PC-3 (cell line): Measurements from ENCODE around the gene RBM26. TPM values are rescaled to one million over a fixed set of nuclear protein-coding genes. Genes with fewer than 3 reads are reported as not detected.
A peak's percentile ranks its signal among the peaks of the same experiment; 100 is the strongest.

ENCODE experiments used
- ATAC-seq: fragments of 200-7000 bp; cut with Tn5 transposase; 2 replicates; pipeline ENCODE4 v1.9.1; 2020; ENCODE audit warnings: mild to moderate bottlenecking, moderate library complexity
- BruUV-seq: library from RNA; stranded (reverse); fragments of 400-500 nt; replicated peaks from 2 replicates; lab custom pipeline; 2021; lab: Mats Ljungman, UMichigan
- CTCF ChIA-PET: fragments of 300-600 bp; sonication (Branson Sonifier 250); formaldehyde crosslinking; loops from one replicate; lab custom pipeline; 2022; ENCODE audit warnings: antibody characterized with exemption; lab: Charles Lee
- POLR2A ChIA-PET: fragments of 300-600 bp; sonication (Branson Sonifier 250); formaldehyde crosslinking; loops from one replicate; lab custom pipeline; 2022; ENCODE audit warnings: antibody characterized with exemption; ENCODE audit not compliant: unreplicated experiment; lab: Charles Lee
- DNase-seq: peaks from one replicate; pipeline ENCODE4 v3.0.0-alpha.2; 2015
- H2AFZ ChIP-seq: fragments of 300-600 bp; sonication (generic); 2 replicates; pipeline ENCODE4 v1.6.0; 2016; ENCODE audit warnings: antibody characterized with exemption, low read length
- H3F3A ChIP-seq: fragments of 300-600 bp; sonication (generic); one replicate; pipeline ENCODE4 v1.6.0; 2017; ENCODE audit warnings: antibody characterized with exemption, low read length, control low read depth, mild to moderate bottlenecking; ENCODE audit not compliant: unreplicated experiment
- H3K27ac ChIP-seq: fragments of 300-600 bp; sonication (generic); 2 replicates; pipeline ENCODE4 v1.5.1; 2016; ENCODE audit warnings: mild to moderate bottlenecking, low read length
- H3K27me3 ChIP-seq: fragments of 300-600 bp; sonication (generic); 2 replicates; pipeline ENCODE4 v1.6.1; 2016; ENCODE audit warnings: low read length, mixed read lengths
- H3K36me3 ChIP-seq: fragments of 300-600 bp; sonication (generic); 2 replicates; pipeline ENCODE4 v1.6.1; 2016; ENCODE audit warnings: low read depth, mixed run types, low read length, mixed read lengths
- H3K4me1 ChIP-seq: fragments of 300-600 bp; sonication (generic); 2 replicates; pipeline ENCODE4 v1.5.1; 2016; ENCODE audit warnings: low read length; ENCODE audit not compliant: insufficient read depth
- H3K4me2 ChIP-seq: fragments of 300-600 bp; sonication (generic); 2 replicates; pipeline ENCODE4 v1.6.0; 2016; ENCODE audit warnings: low read length
- H3K4me3 ChIP-seq: fragments of 300-600 bp; sonication (generic); 2 replicates; pipeline ENCODE4 v1.5.1; 2016; ENCODE audit warnings: mild to moderate bottlenecking, low read length, mixed read lengths
- H3K79me2 ChIP-seq: fragments of 300-600 bp; sonication (generic); 2 replicates; pipeline ENCODE4 v1.6.1; 2017; ENCODE audit warnings: low read length, mixed read lengths
- H3K9ac ChIP-seq: fragments of 300-600 bp; sonication (generic); 2 replicates; pipeline ENCODE4 v1.6.0; 2016; ENCODE audit warnings: mild to moderate bottlenecking, low read length
- H3K9me2 ChIP-seq: fragments of 300-600 bp; sonication (generic); replicated peaks from 2 replicates; pipeline ENCODE4 v1.6.1; 2016; ENCODE audit warnings: mixed run types, low read length, mixed read lengths
- H3K9me3 ChIP-seq: fragments of 300-600 bp; sonication (generic); 2 replicates; pipeline ENCODE4 v1.6.1; 2016; ENCODE audit warnings: low read length, mixed read lengths
- H4K20me1 ChIP-seq: fragments of 300-600 bp; sonication (generic); 2 replicates; pipeline ENCODE4 v1.6.1; 2016; ENCODE audit warnings: low read length, mixed read lengths
- EZH2 ChIP-seq: fragments of 300-600 bp; sonication (generic); IDR thresholded peaks from one replicate; pipeline ENCODE4 v1.6.1; 2017; ENCODE audit warnings: antibody characterized with exemption, mild to moderate bottlenecking, low read length; ENCODE audit not compliant: unreplicated experiment
- EZH2phosphoT487 ChIP-seq: fragments of 300-600 bp; sonication (generic); IDR thresholded peaks from 2 replicates; pipeline ENCODE4 v1.6.1; 2018; ENCODE audit warnings: mild to moderate bottlenecking, antibody characterized with exemption, low read length, borderline replicate concordance
- intact Hi-C: fragments of 100-400 bp; cut with micrococcal nuclease; formaldehyde crosslinking; loops from 2 replicates; pipeline ENCODE4 v1.9.0; 2023
- total RNA-seq: library from RNA; depleted of rRNA; stranded (reverse); fragments of >200 nt; gene quantifications from 2 replicates; pipeline ENCODE4 v1.2.3, GENCODE V29; 2014
- TF ChIP-seq, protein P1 (sequence below): fragments of 300-600 bp; sonication (generic); conservative IDR thresholded peaks from 2 replicates; pipeline ENCODE4 v1.5.1; 2017; ENCODE audit warnings: antibody characterized with exemption, low read depth, mild to moderate bottlenecking, low read length

Gene RBM26
- total RNA-seq, 1 experiment from 2014 or later = 16.1 TPM

DNA sequence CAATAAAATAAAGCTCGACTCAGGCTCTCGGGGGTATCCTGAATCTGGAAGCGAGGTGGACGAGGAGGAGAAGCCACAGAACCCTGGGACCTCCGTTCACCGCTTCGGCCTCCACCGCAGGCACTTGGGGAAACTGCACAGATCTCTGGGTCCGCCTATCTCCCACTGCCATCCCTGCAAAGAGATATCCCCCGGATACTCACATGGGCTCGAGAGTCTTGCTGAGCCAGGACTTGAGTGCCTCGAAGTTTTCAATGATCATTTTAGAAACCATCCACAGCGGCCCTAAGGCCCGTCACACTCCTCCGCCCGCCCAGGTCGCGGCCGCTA, 589 bp downstream of the RBM26 start:
- Histone ChIP-seq H2AFZ (peak overlapping the region; percentile 71; the same call in 1 of the 2 replicates), H3K27me3 (no peaks in the 10 kb centered on the region), H3K9me2 (no peaks in the 10 kb centered on the region), H3K9me3 (no peaks in the 10 kb centered on the region), H3K4me1 (peaks cover 28% of the 10 kb centered on the region), H3F3A (no peaks in the 10 kb centered on the region), H3K36me3 (peaks cover 3% of the 10 kb centered on the region; the same call in 1 of the 2 replicates), H4K20me1 (peaks cover 36% of the 10 kb centered on the region), H3K27ac (peak overlapping the region; percentile 75), H3K4me3 (peak overlapping the region; percentile 73), H3K4me2 (peak overlapping the region; percentile 90), H3K9ac (peak overlapping the region; percentile 97), H3K79me2 (peaks cover 73% of the 10 kb centered on the region)
- TF ChIP-seq EZH2 (no peak), EZH2phosphoT487 (no peak)
- TF ChIP-seq, protein P1, sequence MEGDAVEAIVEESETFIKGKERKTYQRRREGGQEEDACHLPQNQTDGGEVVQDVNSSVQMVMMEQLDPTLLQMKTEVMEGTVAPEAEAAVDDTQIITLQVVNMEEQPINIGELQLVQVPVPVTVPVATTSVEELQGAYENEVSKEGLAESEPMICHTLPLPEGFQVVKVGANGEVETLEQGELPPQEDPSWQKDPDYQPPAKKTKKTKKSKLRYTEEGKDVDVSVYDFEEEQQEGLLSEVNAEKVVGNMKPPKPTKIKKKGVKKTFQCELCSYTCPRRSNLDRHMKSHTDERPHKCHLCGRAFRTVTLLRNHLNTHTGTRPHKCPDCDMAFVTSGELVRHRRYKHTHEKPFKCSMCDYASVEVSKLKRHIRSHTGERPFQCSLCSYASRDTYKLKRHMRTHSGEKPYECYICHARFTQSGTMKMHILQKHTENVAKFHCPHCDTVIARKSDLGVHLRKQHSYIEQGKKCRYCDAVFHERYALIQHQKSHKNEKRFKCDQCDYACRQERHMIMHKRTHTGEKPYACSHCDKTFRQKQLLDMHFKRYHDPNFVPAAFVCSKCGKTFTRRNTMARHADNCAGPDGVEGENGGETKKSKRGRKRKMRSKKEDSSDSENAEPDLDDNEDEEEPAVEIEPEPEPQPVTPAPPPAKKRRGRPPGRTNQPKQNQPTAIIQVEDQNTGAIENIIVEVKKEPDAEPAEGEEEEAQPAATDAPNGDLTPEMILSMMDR = no peak
- intact Hi-C loops = no loop called here
- ATAC-seq (no peak; the same call in 1 of the 2 replicates), DNase-seq (no peak)
- CTCF ChIA-PET = no interaction called here
- POLR2A ChIA-PET = interaction anchor here (0.6 kb wide), 1 partner anchor 936 kb away, joined by 4 read pairs; no protein-coding TSS in a partner anchor
- BruUV-seq = no TSS peak

DNA sequence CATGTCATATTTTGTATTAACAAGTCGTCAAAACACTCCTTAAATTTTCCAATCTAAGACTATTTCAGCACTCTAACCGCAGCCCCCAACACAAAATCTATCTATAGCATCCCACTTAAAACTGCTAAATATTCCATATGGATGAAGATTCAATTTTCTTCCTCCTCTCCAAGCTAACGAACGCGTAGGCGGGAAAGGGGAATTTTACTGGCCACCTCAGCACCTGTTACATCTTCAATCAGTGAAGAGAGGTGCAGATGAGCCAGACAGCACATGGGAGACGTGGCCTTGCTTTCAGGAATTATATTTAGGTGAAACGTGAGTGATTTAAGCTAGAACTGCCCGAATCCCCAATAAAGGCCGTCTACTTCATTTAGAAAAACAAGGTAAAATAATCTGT, 1.1 kb downstream of the RBM26 start:
- H3K4me1 ChIP-seq = peaks cover 28% of the 10 kb centered on the region
- H3F3A ChIP-seq = no peaks in the 10 kb centered on the region
- H3K4me2 ChIP-seq = peak overlapping the region; percentile 90
- TSS peak; percentile 57 for BruUV-seq
- no peaks in the 10 kb centered on the region for H3K9me2 ChIP-seq
- CTCF ChIA-PET = no interaction called here
- peaks cover 36% of the 10 kb centered on the region for H4K20me1 ChIP-seq
- H3K4me3 ChIP-seq = peak overlapping the region; percentile 73
- POLR2A ChIA-PET = no interaction called here
- no peaks in the 10 kb centered on the region for H3K9me3 ChIP-seq
- peak overlapping the region; percentile 71; the same call in 1 of the 2 replicates for H2AFZ ChIP-seq
- no peak for ATAC-seq
- peaks cover 7% of the 10 kb centered on the region; the same call in 1 of the 2 replicates for H3K36me3 ChIP-seq
- peaks cover 77% of the 10 kb centered on the region for H3K79me2 ChIP-seq
- H3K27ac ChIP-seq = peak overlapping the region; percentile 75; the same call in 1 of the 2 replicates
- intact Hi-C loops = no loop called here
- no peak for TF ChIP-seq EZH2phosphoT487
- peak overlapping the region; percentile 97 for H3K9ac ChIP-seq
- no peak for DNase-seq
- no peaks in the 10 kb centered on the region for H3K27me3 ChIP-seq

DNA sequence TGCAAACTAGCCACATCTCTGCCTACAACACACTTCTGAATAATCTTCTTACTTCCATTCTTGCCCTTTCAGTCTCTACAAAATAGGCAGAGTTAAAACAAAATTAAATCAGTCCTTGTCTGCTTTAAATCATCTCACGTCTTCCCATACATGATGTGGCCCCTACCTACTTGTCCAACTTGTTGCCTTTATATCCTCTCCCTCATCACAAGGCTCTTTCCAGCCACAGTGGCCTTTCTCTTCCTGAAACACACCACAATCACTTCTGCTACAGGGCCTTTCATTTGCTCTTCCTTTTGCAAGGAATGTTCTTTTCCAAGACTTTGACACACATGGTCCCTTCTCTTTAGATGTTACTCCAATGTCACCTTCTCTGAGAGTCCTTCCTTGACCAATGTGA, 1.7 kb downstream of the RBM26 start:
- Histone ChIP-seq H3K4me1 (peaks cover 28% of the 10 kb centered on the region), H3K36me3 (peaks cover 13% of the 10 kb centered on the region; the same call in 1 of the 2 replicates), H3K9me3 (no peaks in the 10 kb centered on the region), H4K20me1 (peaks cover 36% of the 10 kb centered on the region), H3K27me3 (no peaks in the 10 kb centered on the region), H2AFZ (no peak overlapping the region), H3K79me2 (peaks cover 84% of the 10 kb centered on the region), H3K9ac (peak overlapping the region; percentile 97), H3F3A (no peaks in the 10 kb centered on the region), H3K4me3 (peak overlapping the region; percentile 73), H3K4me2 (peak overlapping the region; percentile 90), H3K9me2 (no peaks in the 10 kb centered on the region), H3K27ac (no peak overlapping the region)
- BruUV-seq = no TSS peak
- POLR2A ChIA-PET = no interaction called here
- TF ChIP-seq EZH2phosphoT487 = no peak
- no peak for TF ChIP-seq EZH2
- TF ChIP-seq, protein P1 = no peak
- no peak for DNase-seq
- no peak for ATAC-seq
- CTCF ChIA-PET = no interaction called here
- intact Hi-C loops = no loop called here
